ENCODE measurements around the gene TSPAN9. TPM values are rescaled to one million over a fixed set of nuclear protein-coding genes. Genes with fewer than 3 reads are reported as not detected.

TSPAN9 gene
- total and polyA plus RNA-seq, 2 of the 4 experiments (the other 2 are of a cell fraction) = 17.7 to 39.1 TPM

DNA sequence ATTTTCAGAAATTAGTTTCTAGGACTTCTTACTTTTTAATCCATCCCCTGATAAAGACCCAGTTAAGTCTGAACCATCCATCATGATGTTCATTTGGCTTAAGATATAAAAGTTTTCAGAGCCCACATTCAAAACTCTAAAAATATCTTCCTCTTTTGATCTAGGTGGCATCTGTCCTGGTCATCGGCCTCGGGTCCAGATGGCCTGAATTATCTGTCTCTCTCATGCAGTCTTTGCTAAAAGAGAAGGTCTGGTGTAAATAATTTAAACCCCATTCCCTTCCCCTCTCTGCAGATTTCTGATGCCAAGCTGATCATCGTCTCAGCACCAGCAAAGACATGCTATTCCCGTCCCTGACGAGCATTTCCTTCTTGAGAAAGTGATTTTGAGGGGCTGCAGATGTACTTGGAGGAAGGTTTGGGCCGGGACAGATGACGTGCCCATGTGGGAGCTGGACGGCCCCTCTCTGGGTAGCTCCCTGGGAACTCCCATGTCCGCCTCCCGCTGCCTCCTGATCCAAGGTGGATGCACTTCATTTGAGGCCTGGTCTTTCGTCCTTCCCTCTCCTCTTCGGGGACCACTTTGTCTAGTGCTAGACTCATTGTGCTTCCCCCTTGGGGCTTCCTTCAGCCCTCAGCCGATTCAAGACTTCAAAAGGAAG is 240.8 kb downstream of the TSPAN9 start:
- H3K4me1 ChIP-seq (ENCODE audit: control insufficient read depth, insufficient read depth, low read length) = peaks cover 6% of the 10 kb centered on the region; the same call in 1 of the 2 replicates
- H3K27ac ChIP-seq (ENCODE audit: insufficient read depth, low read length) = no peak overlapping the region
- no peak overlapping the region for H2BK20ac ChIP-seq (ENCODE audit: low read depth, low read length)
- no peaks in the 10 kb centered on the region for H3K36me3 ChIP-seq (ENCODE audit: control insufficient read depth, insufficient read depth, low read length)
- no peak overlapping the region for H2BK120ac ChIP-seq (ENCODE audit: low read depth, low read length)
- H3K23ac ChIP-seq (ENCODE audit: low read depth, low read length) = no peak overlapping the region
- CTCF ChIA-PET = no interaction called here
- H2AK5ac ChIP-seq (ENCODE audit: low read depth, low read length) = no peak overlapping the region
- peaks cover 54% of the 10 kb centered on the region for H3K27me3 ChIP-seq (ENCODE audit: control insufficient read depth, insufficient read depth, low read length)
- dilution Hi-C loops (cut with HindIII; ENCODE audit: low sequenced_read_pairs, unreplicated experiment) = no loop called here
- in situ Hi-C loops (cut with MboI; ENCODE audit: low sequenced_read_pairs) = loop anchor here (10.0 kb wide), 1 partner anchor 477 kb away; no protein-coding TSS in a partner anchor
- H3K56ac ChIP-seq (ENCODE audit: extremely low read depth, insufficient read depth, low read length) = no peak overlapping the region
- no peak overlapping the region for H3K4me2 ChIP-seq (ENCODE audit: low read depth, low read length)
- no peak overlapping the region for H3K14ac ChIP-seq (replicated peaks; ENCODE audit: low read depth, low read length)
- POLR2A ChIA-PET (ENCODE audit: unreplicated experiment) = no interaction called here
- no peak overlapping the region for H2AFZ ChIP-seq (replicated peaks; ENCODE audit: low read length, poor library complexity)
- H4K91ac ChIP-seq (ENCODE audit: insufficient read depth, low read depth, low read length) = no peak overlapping the region
- H2BK15ac ChIP-seq (ENCODE audit: low read depth, low read length) = no peak overlapping the region
- ATAC-seq (ENCODE audit: low read depth) (no peak), DNase-seq (no peak)
- intact Hi-C loops (cut with micrococcal nuclease) = no loop called here
- no peak overlapping the region for H3K4ac ChIP-seq (ENCODE audit: low read depth, low read length)
- H3K9me3 ChIP-seq (ENCODE audit: control insufficient read depth, insufficient read depth, low read length) = no peaks in the 10 kb centered on the region
- WGBS, 2 experiments (ENCODE audit: extremely low coverage in 2 of 2, insufficient read length in 1 of 2) = 50% methylated on average over 5 of the region's 13 CpGs; no CpG with 5 or more reads in 1 of the 2 experiments
- no peak overlapping the region for H2BK5ac ChIP-seq (ENCODE audit: low read depth, low read length, poor library complexity, severe bottlenecking)
- TF ChIP-seq RFX5 (IDR thresholded peaks at IDR 0.05; ENCODE audit: low read depth, low read length) (no peak), BHLHE40 (IDR thresholded peaks at IDR 0.05; ENCODE audit: low read depth, low read length) (no peak), MXI1 (IDR thresholded peaks at IDR 0.05; ENCODE audit: borderline replicate concordance, low read depth, low read length) (no peak), CHD1 (IDR thresholded peaks at IDR 0.05; ENCODE audit: low read depth, low read length) (no peak), MAZ (IDR thresholded peaks at IDR 0.05; ENCODE audit: borderline replicate concordance, low read depth, low read length) (no peak), MAFK (IDR thresholded peaks at IDR 0.05; ENCODE audit: low read depth, low read length) (no peak), POLR2A (IDR thresholded peaks at IDR 0.05; ENCODE audit: low read depth, low read length) (no peak), RCOR1 (IDR thresholded peaks at IDR 0.05; ENCODE audit: insufficient replicate concordance, low read length) (no peak), NFE2L2 (IDR thresholded peaks at IDR 0.05; ENCODE audit: low read depth, low read length) (no peak), SMC3 (IDR thresholded peaks at IDR 0.05; ENCODE audit: low read depth, low read length) (no peak), CTCF (conservative IDR thresholded peaks at IDR 0.05; ENCODE audit: low read depth, low read length) (no peak), RAD21 (IDR thresholded peaks at IDR 0.05; ENCODE audit: low read length) (no peak), FOS (IDR thresholded peaks at IDR 0.05; ENCODE audit: low read depth, low read length) (no peak)
- TF ChIP-seq, protein P1, sequence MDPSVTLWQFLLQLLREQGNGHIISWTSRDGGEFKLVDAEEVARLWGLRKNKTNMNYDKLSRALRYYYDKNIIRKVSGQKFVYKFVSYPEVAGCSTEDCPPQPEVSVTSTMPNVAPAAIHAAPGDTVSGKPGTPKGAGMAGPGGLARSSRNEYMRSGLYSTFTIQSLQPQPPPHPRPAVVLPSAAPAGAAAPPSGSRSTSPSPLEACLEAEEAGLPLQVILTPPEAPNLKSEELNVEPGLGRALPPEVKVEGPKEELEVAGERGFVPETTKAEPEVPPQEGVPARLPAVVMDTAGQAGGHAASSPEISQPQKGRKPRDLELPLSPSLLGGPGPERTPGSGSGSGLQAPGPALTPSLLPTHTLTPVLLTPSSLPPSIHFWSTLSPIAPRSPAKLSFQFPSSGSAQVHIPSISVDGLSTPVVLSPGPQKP (IDR thresholded peaks at IDR 0.05; ENCODE audit: borderline replicate concordance, low read depth, low read length) = no peak
- BruUV-seq (replicated peaks) = no TSS peak
- H4K8ac ChIP-seq (ENCODE audit: low read depth in 2 of 2, low read length in 2 of 2) = no peak overlapping the region
- H3K4me3 ChIP-seq (ENCODE audit: insufficient read depth, low read depth, low read length) = no peak overlapping the region
- no peaks in the 10 kb centered on the region for H3K79me1 ChIP-seq (ENCODE audit: low read depth in 1 of 2, low read length in 2 of 2)
- no peak overlapping the region for H3K18ac ChIP-seq (ENCODE audit: low read depth, low read length)
- H2AK9ac ChIP-seq (replicated peaks; ENCODE audit: low read depth, low read length, poor library complexity) = no peak overlapping the region
- no peaks in the 10 kb centered on the region for H4K20me1 ChIP-seq (ENCODE audit: insufficient read depth, low read length)
- peaks cover 3% of the 10 kb centered on the region; the same call in 1 of the 2 replicates for H3K9me1 ChIP-seq (ENCODE audit: insufficient read depth, low read length)
- H3K9ac ChIP-seq (ENCODE audit: low read depth, low read length) = no peak overlapping the region
- no peak overlapping the region for H4K5ac ChIP-seq (ENCODE audit: low read depth, low read length)
